ENCODE results near the gene PACSIN2.
A peak's percentile ranks its signal among the peaks of the same experiment; 100 is the strongest.

- peak; percentile 32; the same call in 1 of the 2 replicates for TF ChIP-seq ZNF605 (CRISPR knock-in tag; IDR thresholded peaks at IDR 0.05)
- peak; percentile 14; the same call in 1 of the 2 replicates for TF ChIP-seq CTCF (CRISPR knock-in tag; IDR thresholded peaks at IDR 0.05)
- peak; percentile 28; the same call in 1 of the 2 replicates for TF ChIP-seq RAD21 (CRISPR knock-in tag; IDR thresholded peaks at IDR 0.05)
- peak; percentile 82; the same call in 1 of the 2 replicates for TF ChIP-seq ESRRA (CRISPR knock-in tag; IDR thresholded peaks at IDR 0.05; ENCODE audit: low read depth)
- no peak for TF ChIP-seq IKZF1 (IDR thresholded peaks at IDR 0.05)
- peak; percentile 48; the same call in 1 of the 2 replicates for TF ChIP-seq ZNF281 (CRISPR knock-in tag; IDR thresholded peaks at IDR 0.05; ENCODE audit: borderline replicate concordance)
- peak; percentile 82 for TF ChIP-seq SALL2 (CRISPR knock-in tag; IDR thresholded peaks at IDR 0.05)
- 0 out of 2 replicates have a peak, but pooled peaks have one; percentile 13 for TF ChIP-seq ZNF644 (CRISPR knock-in tag; IDR thresholded peaks at IDR 0.05; ENCODE audit: low read depth)
- no peak for TF ChIP-seq ZNF275 (CRISPR knock-in tag; IDR thresholded peaks at IDR 0.05; ENCODE audit: borderline replicate concordance)
- no peak for TF ChIP-seq RORA (CRISPR knock-in tag; IDR thresholded peaks at IDR 0.05)
Observed at GRCh38 chr22:42959576-42960509, 55.1 kb downstream of the PACSIN2 start.
